GM23248 (cell line): ENCODE measurements around the gene CLSTN2. TPM values are rescaled to one million over a fixed set of nuclear protein-coding genes. Genes with fewer than 3 reads are reported as not detected.

Experiments
- DNase-seq: peaks from one replicate; pipeline ENCODE4 v3.0.0-alpha.2; 2015
- H2AFZ ChIP-seq: fragments of 200-600 bp; sonication (generic); 2 replicates; pipeline ENCODE4 v1.6.1; 2016; ENCODE audit warnings: antibody characterized with exemption
- H3F3A ChIP-seq: fragments of 200-600 bp; sonication (generic); 2 replicates; pipeline ENCODE4 v1.6.1; 2016; ENCODE audit warnings: mild to moderate bottlenecking, antibody characterized with exemption, mixed run types; ENCODE audit not compliant: insufficient read depth
- H3K27ac ChIP-seq: fragments of 200-600 bp; sonication (generic); 2 replicates; pipeline ENCODE4 v1.5.1; 2016; ENCODE audit warnings: mild to moderate bottlenecking
- H3K27me3 ChIP-seq: fragments of 200-600 bp; sonication (generic); replicated peaks from 2 replicates; pipeline ENCODE4 v1.6.1; 2016; ENCODE audit warnings: mild to moderate bottlenecking; ENCODE audit not compliant: insufficient read depth
- H3K36me3 ChIP-seq: fragments of 200-600 bp; sonication (generic); 2 replicates; pipeline ENCODE4 v1.6.1; 2016; ENCODE audit warnings: low read depth, mild to moderate bottlenecking
- H3K4me1 ChIP-seq: fragments of 200-600 bp; sonication (generic); 2 replicates; pipeline ENCODE4 v1.6.1; 2016; ENCODE audit warnings: mild to moderate bottlenecking; ENCODE audit not compliant: insufficient read depth
- H3K4me2 ChIP-seq: fragments of 200-600 bp; sonication (generic); one replicate; pipeline ENCODE4 v1.6.1; 2016; ENCODE audit warnings: mild to moderate bottlenecking; ENCODE audit not compliant: unreplicated experiment
- H3K4me3 ChIP-seq: fragments of 200-600 bp; sonication (generic); 2 replicates; pipeline ENCODE4 v1.5.1; 2016; ENCODE audit warnings: mild to moderate bottlenecking
- H3K79me2 ChIP-seq: fragments of 200-600 bp; sonication (generic); 2 replicates; pipeline ENCODE4 v1.6.1; 2016; ENCODE audit warnings: mild to moderate bottlenecking; ENCODE audit not compliant: insufficient read depth
- H3K9ac ChIP-seq: fragments of 200-600 bp; sonication (generic); 2 replicates; pipeline ENCODE4 v1.6.1; 2016; ENCODE audit warnings: mild to moderate bottlenecking
- H3K9me2 ChIP-seq: fragments of 200-600 bp; sonication (generic); 2 replicates; pipeline ENCODE4 v1.6.1; 2016; ENCODE audit warnings: mixed run types, mild to moderate bottlenecking, moderate library complexity; ENCODE audit not compliant: insufficient read depth
- H3K9me3 ChIP-seq: fragments of 200-600 bp; sonication (generic); one replicate; pipeline ENCODE4 v1.6.1; 2017; ENCODE audit warnings: low read depth
- H4K20me1 ChIP-seq: fragments of 200-600 bp; sonication (generic); 2 replicates; pipeline ENCODE4 v1.6.0; 2016; ENCODE audit not compliant: insufficient read depth
- EZH2 ChIP-seq: fragments of 200-600 bp; sonication (generic); IDR thresholded peaks from 2 replicates; pipeline ENCODE4 v1.6.1; 2018; ENCODE audit warnings: antibody characterized with exemption, mild to moderate bottlenecking; ENCODE audit not compliant: insufficient read depth, poor library complexity, severe bottlenecking
- EZH2phosphoT487 ChIP-seq: fragments of 200-600 bp; sonication (generic); IDR thresholded peaks from 2 replicates; pipeline ENCODE4 v1.6.1; 2018; ENCODE audit warnings: antibody characterized with exemption, moderate library complexity, mild to moderate bottlenecking, low read depth; ENCODE audit not compliant: insufficient read depth
- WGBS, 2 experiments: methylation state at CpG; one replicate each; pipeline ENCODE4 v1.1.6; 2015 to 2017; ENCODE audit warnings: low lambda C conversion rate in 2 of 2, low coverage in 1 of 2; ENCODE audit errors: missing lambda C conversion rate in 2 of 2; 5-methylcytosine and 5-hydroxymethylcytosine counted together
- in situ Hi-C: fragments of 300-500 bp; cut with MboI; formaldehyde crosslinking; loops from 2 replicates; pipeline ENCODE4 v1.15.0; 2020
- polyA plus RNA-seq: library from polyadenylated mRNA; unstranded; fragments of >200 nt; fragmentation: Nextera tagmentation; extraction: Ambion mirVana; gene quantifications from 2 replicates; pipeline ENCODE4 v1.2.1, GENCODE V29; 2016
- total RNA-seq: library from RNA; depleted of rRNA; stranded (reverse); fragments of >200 nt; shearing (Covaris generic); gene quantifications from 2 replicates; pipeline ENCODE4 v1.2.3, GENCODE V29; 2014

CLSTN2 gene
- total and polyA plus RNA-seq, 2 experiments from 2014 or later = not detected

GRCh38 chr3:139909811-139910210, 25.2 kb upstream of the CLSTN2 start:
- WGBS, 2 experiments = 21 to 22% methylated on average over 3 of the region's 3 CpGs
- TF ChIP-seq EZH2 (no peak), EZH2phosphoT487 (no peak)
- no peak for DNase-seq

DNA sequence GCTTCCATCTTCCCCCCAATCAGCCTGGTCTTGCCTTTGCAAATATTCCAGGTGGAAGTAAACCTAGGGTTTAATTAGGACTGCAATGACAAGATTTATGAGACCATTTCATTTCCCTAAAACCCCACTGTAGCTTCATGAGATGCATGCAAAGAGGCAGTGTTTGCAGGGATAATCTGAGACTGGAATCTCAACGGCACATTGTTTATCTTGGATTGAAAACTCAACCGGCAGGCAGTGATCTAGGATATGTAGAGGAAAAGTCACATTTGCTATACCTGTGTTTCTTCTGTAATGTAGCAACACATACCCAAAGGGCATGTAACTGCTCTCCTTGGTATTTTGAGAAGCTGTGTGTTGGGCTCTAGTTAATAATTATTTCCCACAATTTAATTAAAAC, 18.7 kb upstream of the CLSTN2 start:
- no peaks in the 10 kb centered on the region for H3K79me2 ChIP-seq
- H3K9me2 ChIP-seq = no peaks in the 10 kb centered on the region
- no peak overlapping the region for H3K9ac ChIP-seq
- no peak overlapping the region for H2AFZ ChIP-seq
- H3K27ac ChIP-seq = no peak overlapping the region
- no peaks in the 10 kb centered on the region for H3K9me3 ChIP-seq
- in situ Hi-C loops = no loop called here
- DNase-seq = no peak
- no peaks in the 10 kb centered on the region for H3K4me1 ChIP-seq
- H3K27me3 ChIP-seq = no peaks in the 10 kb centered on the region
- WGBS, 2 experiments = 44% methylated on average over 2 of the region's 2 CpGs
- H3K36me3 ChIP-seq = no peaks in the 10 kb centered on the region
- H3K4me2 ChIP-seq = no peak overlapping the region
- TF ChIP-seq EZH2phosphoT487 (no peak), EZH2 (no peak)
- H4K20me1 ChIP-seq = no peaks in the 10 kb centered on the region
- no peak overlapping the region for H3K4me3 ChIP-seq
- no peaks in the 10 kb centered on the region for H3F3A ChIP-seq

More at GRCh38 chr3:139909811-139910210, 25.2 kb upstream of the CLSTN2 start:
- Histone ChIP-seq H3K4me1 (no peaks in the 10 kb centered on the region; the same call in 1 of the 2 replicates), H3K9me2 (no peaks in the 10 kb centered on the region), H3K79me2 (no peaks in the 10 kb centered on the region), H3K27ac (no peak overlapping the region), H3K9me3 (no peaks in the 10 kb centered on the region), H3F3A (no peaks in the 10 kb centered on the region), H3K36me3 (no peaks in the 10 kb centered on the region), H4K20me1 (no peaks in the 10 kb centered on the region), H3K9ac (no peak overlapping the region), H3K27me3 (no peaks in the 10 kb centered on the region), H3K4me2 (no peak overlapping the region), H3K4me3 (no peak overlapping the region), H2AFZ (no peak overlapping the region)
- in situ Hi-C loops = no loop called here

GRCh38 chr3:139917226-139917785, 17.7 kb upstream of the CLSTN2 start:
- H3K36me3 ChIP-seq = no peaks in the 10 kb centered on the region
- no peaks in the 10 kb centered on the region for H3F3A ChIP-seq
- TF ChIP-seq EZH2phosphoT487 (no peak), EZH2 (no peak)
- H3K27me3 ChIP-seq = no peaks in the 10 kb centered on the region
- H3K9me2 ChIP-seq = no peaks in the 10 kb centered on the region
- H4K20me1 ChIP-seq = no peaks in the 10 kb centered on the region
- H3K4me1 ChIP-seq = no peaks in the 10 kb centered on the region
- H3K27ac ChIP-seq = no peak overlapping the region
- in situ Hi-C loops = no loop called here
- no peak overlapping the region for H2AFZ ChIP-seq
- H3K4me2 ChIP-seq = no peak overlapping the region
- no peak overlapping the region for H3K9ac ChIP-seq
- H3K79me2 ChIP-seq = no peaks in the 10 kb centered on the region
- no peak for DNase-seq
- H3K9me3 ChIP-seq = no peaks in the 10 kb centered on the region
- WGBS, 2 experiments = 56 to 60% methylated on average over 10 of the region's 10 CpGs
- no peak overlapping the region for H3K4me3 ChIP-seq

GRCh38 chr3:139928708-139929505, 6.1 kb upstream of the CLSTN2 start:
- no peak overlapping the region for H3K9ac ChIP-seq
- in situ Hi-C loops = no loop called here
- H3K9me3 ChIP-seq = no peaks in the 10 kb centered on the region
- H3K27me3 ChIP-seq = peaks cover 13% of the 10 kb centered on the region; the same call in 1 of the 2 replicates
- H3K79me2 ChIP-seq = no peaks in the 10 kb centered on the region
- H4K20me1 ChIP-seq = no peaks in the 10 kb centered on the region
- H3K9me2 ChIP-seq = no peaks in the 10 kb centered on the region
- WGBS, 2 experiments = 20 to 27% methylated on average over 4 of the region's 4 CpGs
- no peak overlapping the region for H3K27ac ChIP-seq
- DNase-seq = no peak
- H2AFZ ChIP-seq = no peak overlapping the region
- no peaks in the 10 kb centered on the region for H3K4me1 ChIP-seq
- no peak overlapping the region for H3K4me2 ChIP-seq
- H3F3A ChIP-seq = no peaks in the 10 kb centered on the region
- TF ChIP-seq EZH2phosphoT487 = no peak
- no peak for TF ChIP-seq EZH2
- no peaks in the 10 kb centered on the region for H3K36me3 ChIP-seq
- no peak overlapping the region for H3K4me3 ChIP-seq
